B cell (primary cell): ENCODE results near the gene JKAMP. TPM values are rescaled to one million over a fixed set of nuclear protein-coding genes. Genes with fewer than 3 reads are reported as not detected.
"Not testable (repeated sequence)": the region's sequence is repeated elsewhere in the genome, so short reads cannot be mapped to it uniquely, and the experiment has no call there.

Experiments used
- ATAC-seq: fragments of 200-7000 bp; cut with Tn5 transposase; one replicate; pipeline ENCODE4 v1.10.0; 2021; ENCODE audit warnings: low read depth, mild to moderate bottlenecking, moderate number of reproducible peaks, moderate library complexity
- CTCF ChIA-PET: fragments of 350-600 bp; sonication (Branson Sonifier 250); formaldehyde crosslinking; loops from one replicate; lab custom pipeline; 2021; ENCODE audit warnings: antibody characterized with exemption, inconsistent platforms; lab: Charles Lee
- POLR2A ChIA-PET: fragments of 350-600 bp; sonication (Branson Sonifier 250); formaldehyde crosslinking; loops from one replicate; lab custom pipeline; 2021; ENCODE audit warnings: antibody characterized with exemption; lab: Charles Lee
- DNase-seq: peaks from one replicate; pipeline ENCODE4 v3.0.0; 2013
- H2AFZ ChIP-seq: 2 replicates; pipeline ENCODE4 v1.6.1; 2012; ENCODE audit warnings: mild to moderate bottlenecking, low read depth, low read length; ENCODE audit not compliant: insufficient read depth, poor library complexity, severe bottlenecking
- H3K27ac ChIP-seq, 2 donors: 1 replicate in 1 of 2; 2 replicates in 1 of 2; pipeline ENCODE4 v1.5.1; 2012 to 2013; ENCODE audit warnings: low read length in 2 of 2, mild to moderate bottlenecking in 2 of 2, moderate library complexity in 1 of 2
- H3K27me3 ChIP-seq, 4 experiments: fragments of 200-600 bp in 1 of 4; sonication (generic) in 1 of 4; replicated peaks in 1 of 4; 1 replicate in 2 of 4; 2 replicates in 2 of 4; pipeline versions ENCODE4 v1.6.1 to v1.7.0; 2013 to 2016; ENCODE audit warnings: low read length in 3 of 4, mild to moderate bottlenecking in 2 of 4, mixed read lengths in 1 of 4, moderate library complexity in 1 of 4; ENCODE audit not compliant: insufficient read depth in 4 of 4, control insufficient read depth in 3 of 4; ENCODE audit errors: control extremely low read depth in 1 of 4
- H3K36me3 ChIP-seq, 2 experiments: replicated peaks in 1 of 2; 1 replicate in 1 of 2; 2 replicates in 1 of 2; pipeline versions ENCODE4 v1.6.1 to v1.7.1; 2013; ENCODE audit warnings: low read length in 1 of 2; ENCODE audit not compliant: insufficient read depth in 2 of 2, control insufficient read depth in 1 of 2; ENCODE audit errors: control extremely low read depth in 1 of 2, extremely low read depth in 1 of 2
- H3K4me1 ChIP-seq, 2 donors: fragments of 200-600 bp in 1 of 2; sonication (generic) in 1 of 2; 1 replicate in 1 of 2; 2 replicates in 1 of 2; pipeline versions ENCODE4 v1.5.1 to v1.6.1; 2013 to 2017; ENCODE audit warnings: low read length in 2 of 2; ENCODE audit not compliant: control insufficient read depth in 2 of 2, insufficient read depth in 2 of 2
- H3K4me2 ChIP-seq: replicated peaks from 2 replicates; pipeline ENCODE3; 2012; ENCODE audit warnings: mild to moderate bottlenecking, low read depth, low read length; ENCODE audit not compliant: poor library complexity, severe bottlenecking
- H3K4me3 ChIP-seq, 5 experiments: fragments of 200-600 bp in 1 of 5; sonication (generic) in 1 of 5; 1 replicate in 3 of 5; 2 replicates in 2 of 5; pipeline versions ENCODE4 v1.5.1 to v1.7.0; 2011 to 2016; ENCODE audit warnings: low read length in 4 of 5, mild to moderate bottlenecking in 4 of 5, low read depth in 2 of 5, control low read depth in 1 of 5, moderate library complexity in 1 of 5; ENCODE audit not compliant: insufficient read depth in 1 of 5; ENCODE audit errors: control extremely low read depth in 1 of 5, extremely low read depth in 1 of 5
- H3K79me2 ChIP-seq: fragments of 200-600 bp; sonication (generic); one replicate; pipeline ENCODE4 v1.6.0; 2016; ENCODE audit warnings: low read length; ENCODE audit not compliant: control insufficient read depth, insufficient read depth
- H3K9ac ChIP-seq: fragments of 200-600 bp; sonication (generic); 2 replicates; pipeline ENCODE4 v1.6.1; 2017; ENCODE audit warnings: mild to moderate bottlenecking, low read length, moderate library complexity
- H3K9me3 ChIP-seq, 3 donors: one replicate each; pipeline versions ENCODE4 v1.6.1 to v1.7.1; 2013; ENCODE audit warnings: low read length in 2 of 3; ENCODE audit not compliant: control insufficient read depth in 2 of 3, insufficient read depth in 1 of 3; ENCODE audit errors: control extremely low read depth in 1 of 3
- H4K20me1 ChIP-seq: 2 replicates; pipeline ENCODE4 v1.6.0; 2012; ENCODE audit warnings: mild to moderate bottlenecking, low read length; ENCODE audit not compliant: insufficient read depth, control insufficient read depth, poor library complexity, severe bottlenecking
- H3K27ac Mint-ChIP-seq: one replicate; pipeline ENCODE4 v1.8.0; 2021; ENCODE audit warnings: mixed read lengths
- H3K27me3 Mint-ChIP-seq: one replicate; pipeline ENCODE4 v1.8.0; 2021; ENCODE audit warnings: mixed read lengths
- H3K4me1 Mint-ChIP-seq: one replicate; pipeline ENCODE4 v1.8.0; 2021; ENCODE audit warnings: mixed read lengths
- H3K4me3 Mint-ChIP-seq: one replicate; pipeline ENCODE4 v1.8.0; 2021; ENCODE audit warnings: mixed read lengths
- H3K9me3 Mint-ChIP-seq: one replicate; pipeline ENCODE4 v1.8.0; 2022; ENCODE audit warnings: mixed read lengths; ENCODE audit not compliant: insufficient read depth
- CTCF ChIP-seq: fragments of 200-600 bp; IDR thresholded peaks from one replicate; pipeline ENCODE4 v1.8.0; 2022; ENCODE audit warnings: antibody characterized with exemption, mild to moderate bottlenecking
- EZH2 ChIP-seq: IDR thresholded peaks from 2 replicates; pipeline ENCODE4 v1.6.1; 2012; ENCODE audit warnings: borderline replicate concordance, low read depth, mild to moderate bottlenecking, moderate library complexity, low read length; ENCODE audit not compliant: insufficient read depth, poor library complexity, severe bottlenecking
- WGBS: methylation state at CpG from one replicate; pipeline ENCODE4 v1.1.5; 2013; ENCODE audit warnings: missing lambda C conversion rate; ENCODE audit not compliant: insufficient coverage; 5-methylcytosine and 5-hydroxymethylcytosine counted together
- intact Hi-C: fragments of 100-400 bp; cut with micrococcal nuclease; formaldehyde crosslinking; loops from one replicate; pipeline ENCODE4 v1.10.0; 2022
- polyA plus RNA-seq: library from polyadenylated mRNA; depleted of rRNA; stranded (reverse); fragments of >200 nt; gene quantifications from 2 replicates; pipeline ENCODE4 v1.2.3, GENCODE V29; 2012
- total RNA-seq, 2 donors: library from RNA; stranded (reverse); fragments of 120-200 nt in 1 of 2; gene quantifications; 1 replicate in 1 of 2; 2 replicates in 1 of 2; pipeline versions ENCODE4 v1.2.3 to v1.2.4, GENCODE V29; 2013 to 2022

The JKAMP gene
- total and polyA plus RNA-seq, 2 donors (not counting 1 experiment from before 2014, with no cell fraction given): 30.3 to 32.3 TPM

GRCh38 chr14:59439256-59439965 is 44.9 kb upstream of the JKAMP start:
- POLR2A ChIA-PET: no interaction called here
- CTCF ChIA-PET: interaction anchor here (0.6 to 1.7 kb wide), 5 partner anchors 8 to 315 kb away, joined by 3 to 7 read pairs (median 3); no protein-coding TSS in a partner anchor
- no peak overlapping the region for H3K4me3 ChIP-seq
- intact Hi-C loops: no loop called here
- WGBS: 100% methylated on average over 1 of the region's 5 CpGs
- H3K9me3 ChIP-seq: no peaks in the 10 kb centered on the region
- DNase-seq (no peak), ATAC-seq (no peak)
- Mint-ChIP-seq H3K4me3 (no peak overlapping the region), H3K4me1 (peaks cover 2% of the 10 kb centered on the region), H3K27me3 (no peaks in the 10 kb centered on the region), H3K9me3 (no peaks in the 10 kb centered on the region), H3K27ac (no peak overlapping the region)
- no peak for TF ChIP-seq CTCF
- TF ChIP-seq EZH2: no peak
- H3K36me3 ChIP-seq: no peaks in the 10 kb centered on the region
- H2AFZ ChIP-seq: no peak overlapping the region
- no peaks in the 10 kb centered on the region for H3K4me1 ChIP-seq
- H4K20me1 ChIP-seq: no peaks in the 10 kb centered on the region
- H3K79me2 ChIP-seq: no peaks in the 10 kb centered on the region
- H3K4me2 ChIP-seq: no peak overlapping the region
- H3K27me3 ChIP-seq: no peaks in the 10 kb centered on the region
- no peak overlapping the region for H3K27ac ChIP-seq
- no peak overlapping the region for H3K9ac ChIP-seq

- H3K4me3 Mint-ChIP-seq, H3K4me3 ChIP-seq, H3K27me3 ChIP-seq, intact Hi-C loops, H3K27ac Mint-ChIP-seq, H3K79me2 ChIP-seq, DNase-seq, H3K4me2 ChIP-seq, H3K9me3 ChIP-seq, H2AFZ ChIP-seq, POLR2A ChIA-PET, H3K4me1 Mint-ChIP-seq, H3K27ac ChIP-seq, ATAC-seq, H3K4me1 ChIP-seq, H3K27me3 Mint-ChIP-seq, H3K9ac ChIP-seq, H3K36me3 ChIP-seq, H4K20me1 ChIP-seq, H3K9me3 Mint-ChIP-seq: not testable (repeated sequence)
- 95% methylated on average over 2 of the region's 2 CpGs for WGBS
- CTCF ChIA-PET: interaction anchor here (0.9 to 1.2 kb wide), 2 partner anchors 320 to 323 kb away, joined by 3 to 4 read pairs; no protein-coding TSS in a partner anchor
Measured at GRCh38 chr14:59448673-59449072, 35.6 kb upstream of the JKAMP start.
